ENCODE measurements around the gene PHF21B.
"Not testable (repeated sequence)": the region's sequence is repeated elsewhere in the genome, so short reads cannot be mapped to it uniquely, and the experiment has no call there.

Gene PHF21B

GRCh38 chr22:44933666-44934453 lies 75.9 kb downstream of the PHF21B start:
- no peak for DNase-seq (ENCODE audit: low read depth)

GRCh38 chr22:44932493-44932892 lies 77.3 kb downstream of the PHF21B start:
- DNase-seq (ENCODE audit: low read depth), result no peak

- no peak for DNase-seq (ENCODE audit: low read depth)
These were observed 78.0 kb downstream of the PHF21B start for GRCh38 chr22:44931766-44932165.

- no peak for DNase-seq (ENCODE audit: low read depth)
These were observed 78.7 kb downstream of the PHF21B start for GRCh38 chr22:44931077-44931540.

- DNase-seq (ENCODE audit: low read depth), result no peak
These were observed 79.1 kb downstream of the PHF21B start for GRCh38 chr22:44930711-44931035.

GRCh38 chr22:44930016-44930710 lies 79.6 kb downstream of the PHF21B start:
- no peak for DNase-seq (ENCODE audit: low read depth)

- no peak for DNase-seq (ENCODE audit: low read depth)
These were observed 80.3 kb downstream of the PHF21B start for GRCh38 chr22:44929359-44930015.

- DNase-seq (ENCODE audit: low read depth), result no peak
These were observed 81.0 kb downstream of the PHF21B start for GRCh38 chr22:44928711-44929358.

GRCh38 chr22:44928136-44928463 lies 81.7 kb downstream of the PHF21B start:
- no peak for DNase-seq (ENCODE audit: low read depth)

- DNase-seq (ENCODE audit: low read depth), result no peak
These were observed 82.2 kb downstream of the PHF21B start for GRCh38 chr22:44927463-44928135.

GRCh38 chr22:44926491-44927415 lies 83.1 kb downstream of the PHF21B start:
- no peak for DNase-seq (ENCODE audit: low read depth)

- no peak for DNase-seq (ENCODE audit: low read depth)
These were observed 83.7 kb downstream of the PHF21B start for GRCh38 chr22:44926124-44926475.

- no peak for DNase-seq (ENCODE audit: low read depth)
These were observed 84.2 kb downstream of the PHF21B start for GRCh38 chr22:44925465-44926123.

- no peak for DNase-seq (ENCODE audit: low read depth)
These were observed 85.1 kb downstream of the PHF21B start for GRCh38 chr22:44924710-44925109.

GRCh38 chr22:44924098-44924497 lies 85.7 kb downstream of the PHF21B start:
- DNase-seq (ENCODE audit: low read depth), result no peak

GRCh38 chr22:44921766-44922165 lies 88.0 kb downstream of the PHF21B start:
- DNase-seq (ENCODE audit: low read depth), result not testable (repeated sequence)

- no peak for DNase-seq (ENCODE audit: low read depth)
These were observed 89.6 kb downstream of the PHF21B start for GRCh38 chr22:44920183-44920582.

GRCh38 chr22:44919691-44920090 lies 90.1 kb downstream of the PHF21B start:
- no peak for DNase-seq (ENCODE audit: low read depth)

GRCh38 chr22:44918925-44919392 lies 90.8 kb downstream of the PHF21B start:
- DNase-seq (ENCODE audit: low read depth), result no peak

- no peak for DNase-seq (ENCODE audit: low read depth)
These were observed 91.5 kb downstream of the PHF21B start for GRCh38 chr22:44918166-44918924.
